Panc1 (cell line): ENCODE data around the gene APLNR. TPM values are rescaled to one million over a fixed set of nuclear protein-coding genes. Genes with fewer than 3 reads are reported as not detected.

Experiments
- ATAC-seq: fragments of 200-7000 bp; cut with Tn5 transposase; 2 replicates; pipeline ENCODE4 v1.9.1; 2020; ENCODE audit warnings: mild to moderate bottlenecking, moderate library complexity
- BruUV-seq: library from RNA; stranded (reverse); fragments of 400-500 nt; replicated peaks from 2 replicates; lab custom pipeline; 2021; lab: Mats Ljungman, UMichigan
- CTCF ChIA-PET: fragments of 300-600 bp; sonication (Branson Sonifier 250); formaldehyde crosslinking; loops from one replicate; lab custom pipeline; 2022; ENCODE audit warnings: antibody characterized with exemption; lab: Charles Lee
- POLR2A ChIA-PET: fragments of 300-600 bp; sonication (Branson Sonifier 250); formaldehyde crosslinking; loops from one replicate; lab custom pipeline; 2022; ENCODE audit warnings: antibody characterized with exemption; lab: Charles Lee
- DNase-seq: peaks from one replicate; pipeline ENCODE4 v3.0.0-alpha.2; 2010; ENCODE audit warnings: low read depth, low spot score
- H3K27ac ChIP-seq: 2 replicates; pipeline ENCODE4 v1.5.1; 2011; ENCODE audit warnings: mild to moderate bottlenecking, low read length, inconsistent platforms
- H3K27me3 ChIP-seq: fragments of 200-500 bp; sonication (Bioruptor generic); 2 replicates; pipeline ENCODE4 v1.6.0; 2014; ENCODE audit warnings: low read length, inconsistent platforms; ENCODE audit not compliant: control insufficient read depth, insufficient read depth
- H3K36me3 ChIP-seq: fragments of 200-500 bp; sonication (Bioruptor generic); 2 replicates; pipeline ENCODE4 v1.5.1; 2014; ENCODE audit warnings: inconsistent platforms, mild to moderate bottlenecking, low read length, moderate library complexity; ENCODE audit not compliant: control insufficient read depth, insufficient read depth
- H3K4me1 ChIP-seq: 2 replicates; pipeline ENCODE4 v1.5.1; 2011; ENCODE audit warnings: inconsistent platforms, mild to moderate bottlenecking, low read length, moderate library complexity; ENCODE audit not compliant: control insufficient read depth, insufficient read depth
- H3K4me3 ChIP-seq, 2 experiments: 2 replicates each; pipeline ENCODE4 v1.5.1; 2011 to 2012; ENCODE audit warnings: low read depth in 2 of 2, low read length in 2 of 2, mild to moderate bottlenecking in 2 of 2, inconsistent platforms in 1 of 2, moderate library complexity in 1 of 2
- H3K9me3 ChIP-seq: fragments of 200-500 bp; sonication (Bioruptor generic); 2 replicates; pipeline ENCODE4 v1.5.1; 2014; ENCODE audit warnings: low read depth, mild to moderate bottlenecking, inconsistent platforms, low read length, moderate library complexity; ENCODE audit not compliant: control insufficient read depth, insufficient read depth
- CTCF ChIP-seq: fragments of 450-650 bp; IDR thresholded peaks from 2 replicates; pipeline ENCODE4 v1.5.1; 2017; ENCODE audit warnings: mild to moderate bottlenecking
- POLR2AphosphoS5 ChIP-seq: IDR thresholded peaks from 2 replicates; pipeline ENCODE4 v1.6.1; 2012; ENCODE audit warnings: mild to moderate bottlenecking, low read depth, low read length, moderate library complexity
- REST ChIP-seq, 2 experiments: IDR thresholded peaks; 2 replicates each; pipeline ENCODE4 v1.6.1; 2011 to 2012; ENCODE audit warnings: low read depth in 2 of 2, control low read depth in 1 of 2, low read length in 1 of 2, mild to moderate bottlenecking in 1 of 2, moderate library complexity in 1 of 2; ENCODE audit not compliant: insufficient read depth in 1 of 2
- SIN3A ChIP-seq: IDR thresholded peaks from 2 replicates; pipeline ENCODE4 v1.6.1; 2012; ENCODE audit warnings: low read depth, mild to moderate bottlenecking, low read length, moderate library complexity, borderline replicate concordance; ENCODE audit not compliant: insufficient read depth
- TCF7L2 ChIP-seq: IDR thresholded peaks from 2 replicates; pipeline ENCODE4 v1.6.1; 2011; ENCODE audit warnings: mild to moderate bottlenecking, low read depth, low read length, inconsistent platforms
- in situ Hi-C: cut with HindIII; loops from 2 replicates; pipeline ENCODE4 v1.10.0; 2016; ENCODE audit warnings: low sequenced_read_pairs, low pct_unique_long_range_greater_than_20kb
- intact Hi-C: fragments of 100-400 bp; cut with micrococcal nuclease; formaldehyde crosslinking; loops from one replicate; pipeline ENCODE4 v1.10.0; 2022; ENCODE audit not compliant: unreplicated experiment
- total RNA-seq: library from RNA; stranded (reverse); gene quantifications from one replicate; pipeline ENCODE4 v1.2.1, GENCODE V29; 2021; ENCODE audit not compliant: unreplicated experiment

The APLNR gene
- total RNA-seq, 1 experiment from 2014 or later, result not detected

GRCh38 chr11:57276169-57276970 lies 39.3 kb upstream of the APLNR start:
- CTCF ChIA-PET, result no interaction called here
- POLR2A ChIA-PET, result no interaction called here
- DNase-seq (no peak), ATAC-seq (no peak)
- Histone ChIP-seq H3K36me3 (no peaks in the 10 kb centered on the region), H3K27me3 (no peaks in the 10 kb centered on the region), H3K4me1 (peaks cover 4% of the 10 kb centered on the region; the same call in 1 of the 2 replicates), H3K9me3 (0 out of 2 replicates have a peak, but pooled peaks cover 3% of the 10 kb centered on the region), H3K4me3 (no peak overlapping the region), H3K27ac (no peak overlapping the region)
- intact Hi-C loops, result no loop called here
- TF ChIP-seq TCF7L2 (no peak), POLR2AphosphoS5 (no peak), CTCF (no peak), SIN3A (no peak)
- no TSS peak for BruUV-seq
- in situ Hi-C loops, result no loop called here

- Histone ChIP-seq H3K4me3 (no peak overlapping the region), H3K36me3 (no peaks in the 10 kb centered on the region), H3K9me3 (0 out of 2 replicates have a peak, but pooled peaks cover 3% of the 10 kb centered on the region), H3K4me1 (peaks cover 4% of the 10 kb centered on the region; the same call in 1 of the 2 replicates), H3K27ac (no peak overlapping the region), H3K27me3 (no peaks in the 10 kb centered on the region)
- POLR2A ChIA-PET, result no interaction called here
- TF ChIP-seq SIN3A (no peak), TCF7L2 (no peak), REST (IDR thresholded peaks at IDR 0.05; ENCODE audit: insufficient read depth in 1 of 2, low read depth in 2 of 2, low read length in 1 of 2) (no peak), POLR2AphosphoS5 (no peak), CTCF (no peak)
- no TSS peak for BruUV-seq
- CTCF ChIA-PET, result no interaction called here
- intact Hi-C loops (no loop called here), in situ Hi-C loops (no loop called here)
- no peak for ATAC-seq
- DNase-seq, result no peak
These were observed 38.5 kb upstream of the APLNR start for GRCh38 chr11:57275582-57275981.
